Lung (tissue), 12 donors: ENCODE measurements around the gene CCNB3. TPM values are rescaled to one million over a fixed set of nuclear protein-coding genes. Genes with fewer than 3 reads are reported as not detected.

Experiments
- ATAC-seq: fragments of 200-7000 bp; cut with Tn5 transposase; one replicate; pipeline ENCODE4 v1.9.1; 2020; ENCODE audit warnings: moderate number of reproducible peaks; ENCODE audit not compliant: insufficient read depth, low FRiP score
- DNase-seq, 3 donors: peaks; one replicate each; pipeline ENCODE4 v3.0.0-alpha.2; 2013 to 2017
- H3K27ac ChIP-seq, 2 donors: one replicate each; pipeline ENCODE4 v1.5.1; 2013; ENCODE audit warnings: mild to moderate bottlenecking in 2 of 2, moderate library complexity in 2 of 2, control low read depth in 1 of 2, inconsistent platforms in 1 of 2, low read depth in 1 of 2, low read length in 1 of 2
- H3K27me3 ChIP-seq, 3 donors: one replicate each; pipeline ENCODE4 v1.5.1; 2013; ENCODE audit warnings: low read length in 2 of 3; ENCODE audit not compliant: control insufficient read depth in 3 of 3, insufficient read depth in 3 of 3
- H3K36me3 ChIP-seq, 4 donors: one replicate each; pipeline ENCODE4 v1.5.1; 2013; ENCODE audit warnings: low read length in 4 of 4, mild to moderate bottlenecking in 1 of 4, moderate library complexity in 1 of 4; ENCODE audit not compliant: control insufficient read depth in 4 of 4, insufficient read depth in 4 of 4
- H3K4me1 ChIP-seq, 5 donors: one replicate each; pipeline ENCODE4 v1.5.1; 2013; ENCODE audit warnings: low read length in 5 of 5, mild to moderate bottlenecking in 2 of 5, moderate library complexity in 1 of 5; ENCODE audit not compliant: control insufficient read depth in 5 of 5, insufficient read depth in 5 of 5
- H3K4me3 ChIP-seq: one replicate; pipeline ENCODE4 v1.5.1; 2013; ENCODE audit warnings: mild to moderate bottlenecking, control low read depth, moderate library complexity
- H3K9ac ChIP-seq, 2 donors: one replicate each; pipeline ENCODE4 v1.5.1; 2013; ENCODE audit warnings: low read length in 2 of 2, control low read depth in 1 of 2; ENCODE audit not compliant: insufficient read depth in 1 of 2
- H3K9me3 ChIP-seq, 4 donors: one replicate each; pipeline ENCODE4 v1.5.1; 2013; ENCODE audit warnings: low read length in 3 of 4, mild to moderate bottlenecking in 1 of 4, moderate library complexity in 1 of 4; ENCODE audit not compliant: control insufficient read depth in 4 of 4, insufficient read depth in 3 of 4
- CTCF ChIP-seq: IDR thresholded peaks from 2 replicates; pipeline ENCODE4 v1.5.1; 2012; ENCODE audit warnings: mild to moderate bottlenecking; ENCODE audit errors: control extremely low read depth, extremely low read depth
- WGBS, 2 donors: extraction: QIAGEN DNeasy Blood & Tissue Kit; methylation state at CpG; one replicate each; pipeline ENCODE4 v1.1.7; 2013; 5-methylcytosine and 5-hydroxymethylcytosine counted together
- polyA plus RNA-seq, 2 donors: library from polyadenylated mRNA; stranded (reverse); fragments of 200-250 nt; gene quantifications; one replicate each; pipeline ENCODE4 v1.2.1, GENCODE V29; 2013
- total RNA-seq, 2 donors: library from RNA; depleted of rRNA in 1 of 2; stranded (reverse); fragments of >200 nt in 1 of 2; gene quantifications; one replicate each; pipeline ENCODE4 v1.2.1, GENCODE V29; 2014 to 2021
- donor health status: control.
- donor health status: control.
- donor health status: Bipolar disorder and iron deficiency.
- donor health status: healthy.
- donor health status: DM: yes; HTN: yes; CAD: no.

CCNB3 gene
- total and polyA plus RNA-seq, 4 donors: 0.49 to 1.3 (median 0.59) TPM

GRCh38 chrX:50372966-50373365 lies 168.4 kb downstream of the CCNB3 start:
- no peak for DNase-seq
- no peaks in the 10 kb centered on the region for H3K4me1 ChIP-seq
- ATAC-seq: no peak
- no peak overlapping the region for H3K27ac ChIP-seq
- no peak for TF ChIP-seq CTCF
- no peaks in the 10 kb centered on the region for H3K36me3 ChIP-seq
- WGBS, 2 donors: 55 to 59% methylated on average over 4 of the region's 4 CpGs
- no peak overlapping the region for H3K9ac ChIP-seq
- peaks cover 0 to 4% (median 0%) of the 10 kb centered on the region in 4 donors for H3K9me3 ChIP-seq
- H3K4me3 ChIP-seq: no peak overlapping the region
- H3K27me3 ChIP-seq: peaks cover 0 to 17% (median 2%) of the 10 kb centered on the region in 3 donors

- Histone ChIP-seq H3K9me3 (peaks cover 0 to 4% (median 0%) of the 10 kb centered on the region in 4 donors), H3K4me3 (no peak overlapping the region), H3K4me1 (no peaks in the 10 kb centered on the region), H3K27ac (no peak overlapping the region), H3K27me3 (peaks cover 0 to 12% (median 8%) of the 10 kb centered on the region in 3 donors), H3K36me3 (no peaks in the 10 kb centered on the region), H3K9ac (no peak overlapping the region)
- 74 to 81% methylated on average over 9 of the region's 9 CpGs for WGBS, 2 donors
- TF ChIP-seq CTCF: no peak
- ATAC-seq: no peak
- DNase-seq: no peak
Observed at GRCh38 chrX:50375481-50376267, 171.1 kb downstream of the CCNB3 start.

GRCh38 chrX:50381729-50382415 lies 177.3 kb downstream of the CCNB3 start:
- no peaks in the 10 kb centered on the region for H3K9me3 ChIP-seq
- ATAC-seq: no peak
- H3K4me3 ChIP-seq: no peak overlapping the region
- no peak overlapping the region for H3K9ac ChIP-seq
- DNase-seq: no peak
- no peaks in the 10 kb centered on the region for H3K4me1 ChIP-seq
- TF ChIP-seq CTCF: no peak
- no peak overlapping the region for H3K27ac ChIP-seq
- 72 to 92% methylated on average over 5 of the region's 5 CpGs for WGBS, 2 donors
- no peaks in the 10 kb centered on the region for H3K36me3 ChIP-seq
- peaks cover 0 to 15% (median 12%) of the 10 kb centered on the region in 3 donors for H3K27me3 ChIP-seq
